Panc1 (cell line): ENCODE results near the gene ZNF710. TPM values are rescaled to one million over a fixed set of nuclear protein-coding genes. Genes with fewer than 3 reads are reported as not detected.

Experiments
- ATAC-seq: fragments of 200-7000 bp; cut with Tn5 transposase; 2 replicates; pipeline ENCODE4 v1.9.1; 2020; ENCODE audit warnings: mild to moderate bottlenecking, moderate library complexity
- BruUV-seq: library from RNA; stranded (reverse); fragments of 400-500 nt; replicated peaks from 2 replicates; lab custom pipeline; 2021; lab: Mats Ljungman, UMichigan
- CTCF ChIA-PET: fragments of 300-600 bp; sonication (Branson Sonifier 250); formaldehyde crosslinking; loops from one replicate; lab custom pipeline; 2022; ENCODE audit warnings: antibody characterized with exemption; lab: Charles Lee
- POLR2A ChIA-PET: fragments of 300-600 bp; sonication (Branson Sonifier 250); formaldehyde crosslinking; loops from one replicate; lab custom pipeline; 2022; ENCODE audit warnings: antibody characterized with exemption; lab: Charles Lee
- DNase-seq: peaks from one replicate; pipeline ENCODE4 v3.0.0-alpha.2; 2010; ENCODE audit warnings: low read depth, low spot score
- H3K27ac ChIP-seq: 2 replicates; pipeline ENCODE4 v1.5.1; 2011; ENCODE audit warnings: mild to moderate bottlenecking, low read length, inconsistent platforms
- H3K27me3 ChIP-seq: fragments of 200-500 bp; sonication (Bioruptor generic); 2 replicates; pipeline ENCODE4 v1.6.0; 2014; ENCODE audit warnings: low read length, inconsistent platforms; ENCODE audit not compliant: control insufficient read depth, insufficient read depth
- H3K36me3 ChIP-seq: fragments of 200-500 bp; sonication (Bioruptor generic); 2 replicates; pipeline ENCODE4 v1.5.1; 2014; ENCODE audit warnings: inconsistent platforms, mild to moderate bottlenecking, low read length, moderate library complexity; ENCODE audit not compliant: control insufficient read depth, insufficient read depth
- H3K4me1 ChIP-seq: 2 replicates; pipeline ENCODE4 v1.5.1; 2011; ENCODE audit warnings: inconsistent platforms, mild to moderate bottlenecking, low read length, moderate library complexity; ENCODE audit not compliant: control insufficient read depth, insufficient read depth
- H3K4me3 ChIP-seq, 2 experiments: 2 replicates each; pipeline ENCODE4 v1.5.1; 2011 to 2012; ENCODE audit warnings: low read depth in 2 of 2, low read length in 2 of 2, mild to moderate bottlenecking in 2 of 2, inconsistent platforms in 1 of 2, moderate library complexity in 1 of 2
- H3K9me3 ChIP-seq: fragments of 200-500 bp; sonication (Bioruptor generic); 2 replicates; pipeline ENCODE4 v1.5.1; 2014; ENCODE audit warnings: low read depth, mild to moderate bottlenecking, inconsistent platforms, low read length, moderate library complexity; ENCODE audit not compliant: control insufficient read depth, insufficient read depth
- POLR2AphosphoS5 ChIP-seq: IDR thresholded peaks from 2 replicates; pipeline ENCODE4 v1.6.1; 2012; ENCODE audit warnings: mild to moderate bottlenecking, low read depth, low read length, moderate library complexity
- SIN3A ChIP-seq: IDR thresholded peaks from 2 replicates; pipeline ENCODE4 v1.6.1; 2012; ENCODE audit warnings: low read depth, mild to moderate bottlenecking, low read length, moderate library complexity, borderline replicate concordance; ENCODE audit not compliant: insufficient read depth
- TCF7L2 ChIP-seq: IDR thresholded peaks from 2 replicates; pipeline ENCODE4 v1.6.1; 2011; ENCODE audit warnings: mild to moderate bottlenecking, low read depth, low read length, inconsistent platforms
- in situ Hi-C: cut with HindIII; loops from 2 replicates; pipeline ENCODE4 v1.10.0; 2016; ENCODE audit warnings: low sequenced_read_pairs, low pct_unique_long_range_greater_than_20kb
- intact Hi-C: fragments of 100-400 bp; cut with micrococcal nuclease; formaldehyde crosslinking; loops from one replicate; pipeline ENCODE4 v1.10.0; 2022; ENCODE audit not compliant: unreplicated experiment
- total RNA-seq: library from RNA; stranded (reverse); gene quantifications from one replicate; pipeline ENCODE4 v1.2.1, GENCODE V29; 2021; ENCODE audit not compliant: unreplicated experiment
- TF ChIP-seq, protein P1 (sequence below), 2 experiments: IDR thresholded peaks; 2 replicates each; pipeline ENCODE4 v1.6.1; 2011 to 2012; ENCODE audit warnings: low read depth in 2 of 2, control low read depth in 1 of 2, low read length in 1 of 2, mild to moderate bottlenecking in 1 of 2, moderate library complexity in 1 of 2; ENCODE audit not compliant: insufficient read depth in 1 of 2
- TF ChIP-seq, protein P2 (sequence below): fragments of 450-650 bp; IDR thresholded peaks from 2 replicates; pipeline ENCODE4 v1.5.1; 2017; ENCODE audit warnings: mild to moderate bottlenecking

Gene ZNF710
- total RNA-seq, 1 experiment from 2014 or later, result 15.8 TPM

DNA sequence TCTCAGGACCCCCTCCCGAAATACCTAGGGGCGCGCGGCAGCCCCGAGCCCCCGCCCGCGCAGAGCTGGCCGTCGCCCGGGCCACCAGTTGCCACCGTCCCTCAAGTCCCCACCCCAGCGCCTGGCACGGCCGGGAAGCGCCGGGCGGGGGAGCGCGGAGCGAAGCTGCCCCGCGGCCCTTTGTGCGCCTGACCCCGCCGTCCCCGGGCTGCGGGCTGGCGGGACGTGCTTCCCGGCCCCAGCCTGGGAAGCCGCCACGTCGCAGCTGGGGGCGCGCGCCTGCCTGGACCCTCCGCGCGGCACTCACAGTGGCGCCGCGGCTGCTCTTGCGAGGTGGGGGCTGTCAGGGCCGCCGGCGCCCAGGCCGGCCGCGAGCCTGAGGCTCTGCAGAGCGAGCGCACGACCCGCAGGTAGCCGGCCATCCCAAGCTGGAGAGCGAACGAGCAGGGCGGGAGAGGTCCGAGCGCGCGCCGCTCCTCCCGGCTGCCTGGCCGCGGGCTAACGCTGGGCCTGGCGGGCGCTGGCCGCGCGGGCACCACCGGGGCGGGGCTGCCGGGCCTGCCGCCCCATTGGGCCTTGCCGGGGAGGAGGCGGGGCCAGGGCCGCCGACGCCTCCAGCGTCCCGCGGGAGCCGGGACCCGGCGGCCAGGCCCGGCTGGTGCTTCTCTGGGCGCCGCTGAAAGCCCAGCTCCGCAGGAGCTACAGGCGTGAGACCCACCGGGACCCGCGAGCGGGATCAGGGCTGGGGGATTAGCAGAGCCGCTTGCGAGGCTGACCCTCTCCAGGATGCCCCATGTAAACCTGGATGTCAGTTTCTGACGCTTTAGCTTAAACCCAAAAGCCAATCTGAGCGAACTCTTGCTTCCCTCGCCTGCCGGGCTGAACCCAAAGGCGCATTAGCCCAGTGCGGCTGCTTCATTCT lies 101.1 kb downstream of the ZNF710 start, which contains the start of gene IDH2:
IDH2 (minus strand) TSS at position 500 of the 922 bp plus-strand sequence; CDS start at position 422, 78 bp downstream.
- peak; percentile 94 for ATAC-seq
- POLR2A ChIA-PET, result interaction anchor here (0.5 to 1.1 kb wide), 4 partner anchors 14 to 204 kb away, joined by 4 to 16 read pairs (median 4); no protein-coding TSS in a partner anchor

GRCh38 chr15:90103701-90104329 lies 102.7 kb downstream of the ZNF710 start:
- Histone ChIP-seq H3K4me1 (peaks cover 55% of the 10 kb centered on the region), H3K27me3 (no peaks in the 10 kb centered on the region), H3K4me3 (no peak overlapping the region), H3K36me3 (no peaks in the 10 kb centered on the region), H3K27ac (peak overlapping the region; percentile 72), H3K9me3 (no peaks in the 10 kb centered on the region)
- POLR2A ChIA-PET, result interaction anchor here (1.1 kb wide), 1 partner anchor 16 kb away, joined by 16 read pairs; no protein-coding TSS in a partner anchor
- CTCF ChIA-PET, result no interaction called here
- TF ChIP-seq SIN3A (no peak), TCF7L2 (no peak), POLR2AphosphoS5 (no peak)
- TF ChIP-seq, protein P1, sequence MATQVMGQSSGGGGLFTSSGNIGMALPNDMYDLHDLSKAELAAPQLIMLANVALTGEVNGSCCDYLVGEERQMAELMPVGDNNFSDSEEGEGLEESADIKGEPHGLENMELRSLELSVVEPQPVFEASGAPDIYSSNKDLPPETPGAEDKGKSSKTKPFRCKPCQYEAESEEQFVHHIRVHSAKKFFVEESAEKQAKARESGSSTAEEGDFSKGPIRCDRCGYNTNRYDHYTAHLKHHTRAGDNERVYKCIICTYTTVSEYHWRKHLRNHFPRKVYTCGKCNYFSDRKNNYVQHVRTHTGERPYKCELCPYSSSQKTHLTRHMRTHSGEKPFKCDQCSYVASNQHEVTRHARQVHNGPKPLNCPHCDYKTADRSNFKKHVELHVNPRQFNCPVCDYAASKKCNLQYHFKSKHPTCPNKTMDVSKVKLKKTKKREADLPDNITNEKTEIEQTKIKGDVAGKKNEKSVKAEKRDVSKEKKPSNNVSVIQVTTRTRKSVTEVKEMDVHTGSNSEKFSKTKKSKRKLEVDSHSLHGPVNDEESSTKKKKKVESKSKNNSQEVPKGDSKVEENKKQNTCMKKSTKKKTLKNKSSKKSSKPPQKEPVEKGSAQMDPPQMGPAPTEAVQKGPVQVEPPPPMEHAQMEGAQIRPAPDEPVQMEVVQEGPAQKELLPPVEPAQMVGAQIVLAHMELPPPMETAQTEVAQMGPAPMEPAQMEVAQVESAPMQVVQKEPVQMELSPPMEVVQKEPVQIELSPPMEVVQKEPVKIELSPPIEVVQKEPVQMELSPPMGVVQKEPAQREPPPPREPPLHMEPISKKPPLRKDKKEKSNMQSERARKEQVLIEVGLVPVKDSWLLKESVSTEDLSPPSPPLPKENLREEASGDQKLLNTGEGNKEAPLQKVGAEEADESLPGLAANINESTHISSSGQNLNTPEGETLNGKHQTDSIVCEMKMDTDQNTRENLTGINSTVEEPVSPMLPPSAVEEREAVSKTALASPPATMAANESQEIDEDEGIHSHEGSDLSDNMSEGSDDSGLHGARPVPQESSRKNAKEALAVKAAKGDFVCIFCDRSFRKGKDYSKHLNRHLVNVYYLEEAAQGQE (IDR thresholded peaks at IDR 0.05; ENCODE audit: insufficient read depth in 1 of 2, low read depth in 2 of 2, low read length in 1 of 2), result no peak
- TF ChIP-seq, protein P2, sequence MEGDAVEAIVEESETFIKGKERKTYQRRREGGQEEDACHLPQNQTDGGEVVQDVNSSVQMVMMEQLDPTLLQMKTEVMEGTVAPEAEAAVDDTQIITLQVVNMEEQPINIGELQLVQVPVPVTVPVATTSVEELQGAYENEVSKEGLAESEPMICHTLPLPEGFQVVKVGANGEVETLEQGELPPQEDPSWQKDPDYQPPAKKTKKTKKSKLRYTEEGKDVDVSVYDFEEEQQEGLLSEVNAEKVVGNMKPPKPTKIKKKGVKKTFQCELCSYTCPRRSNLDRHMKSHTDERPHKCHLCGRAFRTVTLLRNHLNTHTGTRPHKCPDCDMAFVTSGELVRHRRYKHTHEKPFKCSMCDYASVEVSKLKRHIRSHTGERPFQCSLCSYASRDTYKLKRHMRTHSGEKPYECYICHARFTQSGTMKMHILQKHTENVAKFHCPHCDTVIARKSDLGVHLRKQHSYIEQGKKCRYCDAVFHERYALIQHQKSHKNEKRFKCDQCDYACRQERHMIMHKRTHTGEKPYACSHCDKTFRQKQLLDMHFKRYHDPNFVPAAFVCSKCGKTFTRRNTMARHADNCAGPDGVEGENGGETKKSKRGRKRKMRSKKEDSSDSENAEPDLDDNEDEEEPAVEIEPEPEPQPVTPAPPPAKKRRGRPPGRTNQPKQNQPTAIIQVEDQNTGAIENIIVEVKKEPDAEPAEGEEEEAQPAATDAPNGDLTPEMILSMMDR, result no peak
- DNase-seq (no peak), ATAC-seq (no peak)
- BruUV-seq, result no TSS peak
- intact Hi-C loops, result no loop called here
- in situ Hi-C loops, result no loop called here

More for the DNA sequence above, 101.1 kb downstream of the ZNF710 start, which contains the start of gene IDH2:
- no TSS peak for BruUV-seq
- peaks cover 70% of the 10 kb centered on the region for H3K4me1 ChIP-seq
- no peak for DNase-seq
- H3K27ac ChIP-seq, result peak within 1 kb of the TSS; percentile 91
- H3K27me3 ChIP-seq, result no peaks in the 10 kb centered on the region
- H3K4me3 ChIP-seq, result peak within 1 kb of the TSS; percentile 79 to 84
- intact Hi-C loops, result no loop called here
- CTCF ChIA-PET, result interaction anchor here (0.6 to 0.8 kb wide), 2 partner anchors 131 to 227 kb away, joined by 3 to 5 read pairs; no protein-coding TSS in a partner anchor
- no peaks in the 10 kb centered on the region for H3K9me3 ChIP-seq
- H3K36me3 ChIP-seq, result no peaks in the 10 kb centered on the region
- peak; percentile 80 for TF ChIP-seq POLR2AphosphoS5
- TF ChIP-seq, protein P2, result no peak
- in situ Hi-C loops, result no loop called here
